ENCODE data around the gene APOBEC3G.

Gene APOBEC3G

GRCh38 chr22:39101226-39101625 lies 24.2 kb downstream of the APOBEC3G start:
- ATAC-seq (replicated peaks; ENCODE audit: extremely low read depth, poor library complexity, severe bottlenecking) (no peak), DNase-seq (ENCODE audit: low spot score in 2 of 2) (no peak)
- peaks cover 50% of the 10 kb centered on the region for H3K4me1 Mint-ChIP-seq
- peak overlapping the region; percentile 99 for H3K27ac Mint-ChIP-seq (ENCODE audit: low read depth)
- H3K27me3 Mint-ChIP-seq, result no peaks in the 10 kb centered on the region
- no peak overlapping the region for H3K4me3 Mint-ChIP-seq
- H3K9me3 Mint-ChIP-seq, result no peaks in the 10 kb centered on the region
- peaks cover 4% of the 10 kb centered on the region for H3K36me3 Mint-ChIP-seq (ENCODE audit: insufficient read depth)

- H3K4me3 Mint-ChIP-seq, result no peak overlapping the region
- no peak for DNase-seq (ENCODE audit: low spot score in 2 of 2)
- no peaks in the 10 kb centered on the region for H3K9me3 Mint-ChIP-seq
- H3K27me3 Mint-ChIP-seq, result no peaks in the 10 kb centered on the region
- peaks cover 29% of the 10 kb centered on the region for H3K4me1 Mint-ChIP-seq
- ATAC-seq (replicated peaks; ENCODE audit: extremely low read depth, poor library complexity, severe bottlenecking), result no peak
- H3K36me3 Mint-ChIP-seq (ENCODE audit: insufficient read depth), result peaks cover 4% of the 10 kb centered on the region
- H3K27ac Mint-ChIP-seq (ENCODE audit: low read depth), result no peak overlapping the region
Observed at GRCh38 chr22:39103431-39103830, 26.4 kb downstream of the APOBEC3G start.

GRCh38 chr22:39106326-39106725 lies 29.3 kb downstream of the APOBEC3G start:
- H3K4me1 Mint-ChIP-seq, result peaks cover under 1% of the 10 kb centered on the region
- no peaks in the 10 kb centered on the region for H3K9me3 Mint-ChIP-seq
- no peak for ATAC-seq (replicated peaks; ENCODE audit: extremely low read depth, poor library complexity, severe bottlenecking)
- H3K4me3 Mint-ChIP-seq, result no peak overlapping the region
- no peak overlapping the region for H3K27ac Mint-ChIP-seq (ENCODE audit: low read depth)
- DNase-seq (ENCODE audit: low spot score in 2 of 2), result no peak
- H3K36me3 Mint-ChIP-seq (ENCODE audit: insufficient read depth), result no peaks in the 10 kb centered on the region
- no peaks in the 10 kb centered on the region for H3K27me3 Mint-ChIP-seq

DNA sequence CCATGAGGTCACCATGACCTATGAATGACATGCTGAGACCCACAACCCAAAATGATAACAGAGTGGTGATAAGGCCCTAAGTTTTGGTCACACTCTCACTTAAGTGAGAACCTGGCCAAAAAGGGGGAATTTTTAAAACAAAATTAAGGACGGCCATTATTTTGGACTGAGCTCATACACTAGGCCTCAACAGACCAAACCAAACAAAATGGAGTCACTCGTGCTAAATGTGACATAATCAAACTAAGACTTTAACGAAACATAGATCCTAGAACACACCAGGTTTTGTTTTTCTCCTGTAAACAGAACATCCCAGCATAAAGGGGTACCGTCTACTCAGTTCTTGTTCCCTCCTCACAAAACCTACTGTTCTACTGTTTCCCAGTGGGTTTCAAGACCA lies 31.4 kb downstream of the APOBEC3G start:
- Mint-ChIP-seq H3K9me3 (no peaks in the 10 kb centered on the region), H3K27me3 (no peaks in the 10 kb centered on the region), H3K4me3 (no peak overlapping the region), H3K27ac (ENCODE audit: low read depth) (no peak overlapping the region), H3K4me1 (no peaks in the 10 kb centered on the region), H3K36me3 (ENCODE audit: insufficient read depth) (no peaks in the 10 kb centered on the region)
- ATAC-seq (replicated peaks; ENCODE audit: extremely low read depth, poor library complexity, severe bottlenecking) (no peak), DNase-seq (ENCODE audit: low spot score in 2 of 2) (no peak)

- H3K27ac Mint-ChIP-seq (ENCODE audit: low read depth), result no peak overlapping the region
- no peaks in the 10 kb centered on the region for H3K27me3 Mint-ChIP-seq
- no peak overlapping the region for H3K4me3 Mint-ChIP-seq
- DNase-seq (ENCODE audit: low spot score in 2 of 2) (no peak), ATAC-seq (replicated peaks; ENCODE audit: extremely low read depth, poor library complexity, severe bottlenecking) (no peak)
- no peaks in the 10 kb centered on the region for H3K36me3 Mint-ChIP-seq (ENCODE audit: insufficient read depth)
- peaks cover 4% of the 10 kb centered on the region for H3K4me1 Mint-ChIP-seq
- H3K9me3 Mint-ChIP-seq, result no peaks in the 10 kb centered on the region
Observed at GRCh38 chr22:39109361-39109760, 32.3 kb downstream of the APOBEC3G start.

GRCh38 chr22:39110631-39111561 lies 33.8 kb downstream of the APOBEC3G start:
- H3K36me3 Mint-ChIP-seq (ENCODE audit: insufficient read depth), result peaks cover 2% of the 10 kb centered on the region
- H3K4me3 Mint-ChIP-seq, result no peak overlapping the region
- H3K27ac Mint-ChIP-seq (ENCODE audit: low read depth), result no peak overlapping the region
- ATAC-seq (replicated peaks; ENCODE audit: extremely low read depth, poor library complexity, severe bottlenecking), result no peak
- H3K4me1 Mint-ChIP-seq, result peaks cover 18% of the 10 kb centered on the region
- H3K27me3 Mint-ChIP-seq, result no peaks in the 10 kb centered on the region
- no peaks in the 10 kb centered on the region for H3K9me3 Mint-ChIP-seq
- DNase-seq (ENCODE audit: low spot score in 2 of 2), result no peak

DNA sequence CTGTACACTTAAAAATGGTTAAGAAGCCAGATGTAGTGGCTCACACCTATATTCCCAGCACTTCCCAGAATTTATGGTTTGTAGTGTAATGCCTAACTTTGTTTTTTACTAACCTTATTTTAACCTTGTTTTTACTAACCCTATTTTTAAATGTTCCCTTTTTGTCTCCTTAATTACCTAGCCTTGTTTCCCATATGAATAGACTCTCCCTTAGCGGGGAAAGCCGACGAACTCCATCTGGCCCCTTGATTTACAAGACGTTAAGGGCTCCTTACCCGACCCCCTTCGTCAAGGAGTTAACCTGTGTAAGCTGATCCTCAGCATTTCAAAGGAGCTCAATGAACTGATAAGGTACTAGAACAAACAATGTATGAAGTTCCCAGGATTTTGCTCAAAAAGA lies 37.0 kb downstream of the APOBEC3G start:
- H3K27ac Mint-ChIP-seq (ENCODE audit: low read depth), result no peak overlapping the region
- peaks cover 46% of the 10 kb centered on the region for H3K4me1 Mint-ChIP-seq
- no peaks in the 10 kb centered on the region for H3K9me3 Mint-ChIP-seq
- ATAC-seq (replicated peaks; ENCODE audit: extremely low read depth, poor library complexity, severe bottlenecking) (no peak), DNase-seq (ENCODE audit: low spot score in 2 of 2) (no peak)
- H3K27me3 Mint-ChIP-seq, result no peaks in the 10 kb centered on the region
- no peak overlapping the region for H3K4me3 Mint-ChIP-seq
- H3K36me3 Mint-ChIP-seq (ENCODE audit: insufficient read depth), result peaks cover 10% of the 10 kb centered on the region

DNA sequence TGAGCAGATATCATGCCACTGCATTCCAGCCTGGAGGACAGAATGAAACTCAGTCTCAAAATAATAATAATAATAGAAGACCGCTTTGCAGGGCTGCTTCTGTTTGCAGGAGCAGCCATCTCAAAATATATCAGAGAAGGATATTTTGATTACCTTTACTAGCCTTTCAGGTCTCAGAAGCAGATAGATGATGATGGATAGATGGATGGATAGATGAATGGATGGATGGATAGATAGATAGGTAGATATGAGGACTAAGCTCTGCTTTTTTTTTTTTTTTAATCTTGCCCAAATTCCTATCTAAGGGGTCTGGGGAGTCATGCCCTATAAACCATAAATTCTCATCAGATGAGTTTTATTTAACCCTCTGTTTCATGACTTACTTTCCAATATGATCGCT lies 38.5 kb downstream of the APOBEC3G start:
- ATAC-seq (replicated peaks; ENCODE audit: extremely low read depth, poor library complexity, severe bottlenecking), result no peak
- no peaks in the 10 kb centered on the region for H3K27me3 Mint-ChIP-seq

DNA sequence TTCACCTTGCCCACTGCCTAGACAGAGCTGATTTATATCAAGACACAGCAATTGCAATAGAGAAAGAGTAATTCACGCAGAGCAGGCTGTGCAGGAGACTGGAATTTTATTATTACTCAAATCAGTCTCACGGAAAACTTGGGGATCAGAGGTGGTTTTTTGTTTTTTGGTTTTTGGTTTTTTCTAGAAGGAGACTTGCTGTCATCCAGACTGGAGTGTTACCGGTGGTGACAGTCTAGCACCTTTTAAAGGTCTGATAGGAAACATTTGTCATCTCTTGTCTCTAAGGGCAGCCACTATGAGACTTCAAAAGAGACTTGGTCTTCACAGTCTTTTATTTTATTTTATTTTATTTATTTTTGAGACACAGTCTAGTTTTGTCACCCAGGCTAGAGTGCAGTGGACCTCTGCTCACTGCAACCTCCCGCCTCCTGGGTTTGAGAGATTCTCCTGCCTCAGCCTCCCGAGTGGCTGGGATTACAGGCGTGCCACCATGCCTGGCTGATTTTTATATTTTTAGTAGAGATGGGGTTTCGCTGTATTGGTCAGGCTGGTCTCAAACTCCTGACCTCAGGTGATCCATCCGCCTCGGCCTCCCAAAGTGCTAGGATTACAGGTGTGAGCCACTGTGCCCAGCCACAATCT lies 39.0 kb downstream of the APOBEC3G start:
- peak in 1 of 2 donors; percentile 37 for DNase-seq (ENCODE audit: low spot score in 2 of 2)
- Mint-ChIP-seq H3K27me3 (no peaks in the 10 kb centered on the region), H3K36me3 (ENCODE audit: insufficient read depth) (peaks cover 12% of the 10 kb centered on the region), H3K4me3 (peak overlapping the region; percentile 63), H3K27ac (ENCODE audit: low read depth) (peak overlapping the region; percentile 98), H3K9me3 (no peaks in the 10 kb centered on the region), H3K4me1 (peaks cover 52% of the 10 kb centered on the region)
- peak; percentile 50 for ATAC-seq (replicated peaks; ENCODE audit: extremely low read depth, poor library complexity, severe bottlenecking)

More for the DNA sequence above, 38.5 kb downstream of the APOBEC3G start:
- no peaks in the 10 kb centered on the region for H3K9me3 Mint-ChIP-seq
- peaks cover 47% of the 10 kb centered on the region for H3K4me1 Mint-ChIP-seq
- peak overlapping the region; percentile 98 for H3K27ac Mint-ChIP-seq (ENCODE audit: low read depth)
- peaks cover 11% of the 10 kb centered on the region for H3K36me3 Mint-ChIP-seq (ENCODE audit: insufficient read depth)
- no peak for DNase-seq (ENCODE audit: low spot score in 2 of 2)
- no peak overlapping the region for H3K4me3 Mint-ChIP-seq

DNA sequence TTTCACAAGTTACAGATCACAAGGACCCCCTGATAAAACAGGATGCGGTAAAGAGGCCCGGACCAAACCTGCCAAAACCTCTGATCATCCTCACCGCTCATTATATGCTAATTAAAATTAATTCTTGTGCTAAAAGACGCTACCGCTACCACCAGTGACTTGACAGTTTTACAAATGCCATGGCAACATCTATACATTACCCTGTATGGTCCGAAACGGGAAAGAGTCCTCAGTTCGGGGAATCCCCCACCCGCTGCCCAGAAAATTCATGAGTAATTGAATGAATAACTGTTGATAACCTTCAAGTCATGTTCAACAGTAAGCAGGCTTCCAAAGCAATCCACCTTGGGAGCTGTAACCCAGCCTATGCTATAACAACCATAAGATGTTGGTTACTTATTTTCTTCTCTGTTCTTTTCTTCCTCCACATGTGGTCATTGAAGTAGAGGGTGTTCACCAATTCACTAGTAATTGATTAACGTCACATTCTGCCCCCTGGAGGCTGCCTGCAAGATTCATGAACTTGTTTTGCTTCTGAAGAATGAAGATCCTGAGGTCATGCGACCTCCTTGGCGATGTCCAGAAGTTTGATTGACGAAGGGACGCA lies 40.6 kb downstream of the APOBEC3G start:
- peak; percentile 77 for ATAC-seq (replicated peaks; ENCODE audit: extremely low read depth, poor library complexity, severe bottlenecking)
- peak overlapping the region; percentile 63 for H3K4me3 Mint-ChIP-seq
- H3K4me1 Mint-ChIP-seq, result peaks cover 56% of the 10 kb centered on the region
- H3K36me3 Mint-ChIP-seq (ENCODE audit: insufficient read depth), result peaks cover 13% of the 10 kb centered on the region
- peak; percentile 52 to 78 for DNase-seq (ENCODE audit: low spot score in 2 of 2)
- H3K27me3 Mint-ChIP-seq, result no peaks in the 10 kb centered on the region
- peak overlapping the region; percentile 98 for H3K27ac Mint-ChIP-seq (ENCODE audit: low read depth)
- no peaks in the 10 kb centered on the region for H3K9me3 Mint-ChIP-seq

DNA sequence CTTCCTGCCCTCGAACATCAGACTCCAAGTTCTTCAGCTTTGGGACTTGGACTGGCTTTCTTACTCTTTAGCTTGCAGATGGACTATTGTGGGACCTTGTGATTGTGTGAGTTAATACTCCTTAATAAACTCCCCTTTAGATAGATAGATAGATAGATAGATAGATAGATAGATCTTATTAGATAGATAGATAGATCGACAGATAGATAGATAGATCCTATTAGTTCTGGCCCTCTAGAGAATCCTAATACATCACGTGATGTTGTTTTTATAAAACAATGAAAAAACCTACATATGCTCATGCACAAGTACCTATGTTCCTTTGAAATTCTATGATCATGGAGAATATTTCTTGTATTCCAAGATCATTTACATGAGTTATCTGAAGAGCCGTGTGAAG lies 43.9 kb downstream of the APOBEC3G start:
- H3K9me3 Mint-ChIP-seq, result no peaks in the 10 kb centered on the region
- ATAC-seq (replicated peaks; ENCODE audit: extremely low read depth, poor library complexity, severe bottlenecking), result no peak

GRCh38 chr22:39122772-39123470 lies 45.8 kb downstream of the APOBEC3G start:
- peaks cover 5% of the 10 kb centered on the region for H3K36me3 Mint-ChIP-seq (ENCODE audit: insufficient read depth)
- DNase-seq (ENCODE audit: low spot score in 2 of 2) (no peak), ATAC-seq (replicated peaks; ENCODE audit: extremely low read depth, poor library complexity, severe bottlenecking) (no peak)
- H3K4me3 Mint-ChIP-seq, result no peak overlapping the region
- H3K27ac Mint-ChIP-seq (ENCODE audit: low read depth), result peak overlapping the region; percentile 70
- H3K4me1 Mint-ChIP-seq, result peaks cover 18% of the 10 kb centered on the region
- no peaks in the 10 kb centered on the region for H3K9me3 Mint-ChIP-seq
- no peaks in the 10 kb centered on the region for H3K27me3 Mint-ChIP-seq

More for the DNA sequence above, 43.9 kb downstream of the APOBEC3G start:
- H3K36me3 Mint-ChIP-seq (ENCODE audit: insufficient read depth), result peaks cover 11% of the 10 kb centered on the region
- H3K27ac Mint-ChIP-seq (ENCODE audit: low read depth), result peak overlapping the region; percentile 38
- no peak for DNase-seq (ENCODE audit: low spot score in 2 of 2)
- H3K4me3 Mint-ChIP-seq, result no peak overlapping the region
- H3K27me3 Mint-ChIP-seq, result no peaks in the 10 kb centered on the region
- H3K4me1 Mint-ChIP-seq, result peaks cover 37% of the 10 kb centered on the region
